HEK293 (cell line): ENCODE data around the gene FERMT3.

ENCODE experiments used
- CTCF ChIA-PET: fragments of 350-600 bp; formaldehyde crosslinking; extraction: SDS; loops from one replicate; lab custom pipeline; 2021; ENCODE audit warnings: antibody characterized with exemption; lab: Yijun Ruan, JAX
- POLR2A ChIA-PET: fragments of 300-600 bp; formaldehyde crosslinking; extraction: SDS; loops from one replicate; lab custom pipeline; 2020; ENCODE audit warnings: antibody characterized with exemption, inconsistent platforms; lab: Yijun Ruan, JAX
- H3K27ac ChIP-seq: fragments of 200-500 bp; sonication (Bioruptor generic); 2 replicates; pipeline ENCODE4 v1.5.1; 2014; ENCODE audit warnings: low read depth, low read length, control low read depth, inconsistent platforms; ENCODE audit errors: extremely low read depth
- H3K36me3 ChIP-seq, 2 experiments: fragments of 200-500 bp in 1 of 2; sonication (Bioruptor generic) in 1 of 2; 1 replicate in 1 of 2; 2 replicates in 1 of 2; pipeline ENCODE4 v1.5.1; 2014 to 2017; ENCODE audit warnings: inconsistent platforms in 2 of 2, low read length in 2 of 2; ENCODE audit not compliant: control insufficient read depth in 2 of 2, insufficient read depth in 1 of 2
- H3K4me1 ChIP-seq: fragments of 200-500 bp; sonication (Bioruptor generic); 2 replicates; pipeline ENCODE4 v1.5.1; 2014; ENCODE audit warnings: mild to moderate bottlenecking, low read length, inconsistent platforms; ENCODE audit not compliant: control insufficient read depth, insufficient read depth
- H3K4me3 ChIP-seq: 2 replicates; pipeline ENCODE4 v1.5.1; 2011; ENCODE audit warnings: low read depth, mild to moderate bottlenecking, control low read depth, low read length, moderate library complexity
- H3K9me3 ChIP-seq: fragments of 200-500 bp; sonication (Bioruptor generic); 2 replicates; pipeline ENCODE4 v1.5.1; 2014; ENCODE audit warnings: low read depth, low read length, inconsistent platforms; ENCODE audit not compliant: control insufficient read depth, insufficient read depth
- KLF8 ChIP-seq: fragments of 450-650 bp; formaldehyde crosslinking; IDR thresholded peaks from 2 replicates; pipeline ENCODE4 v1.5.1; 2016; ENCODE audit warnings: missing biosample characterization, missing genetic modification characterization
- PRDM1 ChIP-seq: fragments of 450-650 bp; formaldehyde crosslinking; IDR thresholded peaks from 2 replicates; pipeline ENCODE4; 2016; ENCODE audit warnings: missing biosample characterization, missing genetic modification characterization
- SETDB1 ChIP-seq: IDR thresholded peaks from one replicate; pipeline ENCODE4 v1.6.1; 2017; ENCODE audit warnings: mild to moderate bottlenecking, low read length, moderate library complexity, mixed read lengths; ENCODE audit not compliant: insufficient read length
- TRIM28 ChIP-seq: IDR thresholded peaks from 2 replicates; pipeline ENCODE4 v1.6.1; 2011; ENCODE audit warnings: low read length, control low read depth, borderline replicate concordance
- YY1 ChIP-seq: fragments of 450-650 bp; formaldehyde crosslinking; IDR thresholded peaks from 2 replicates; pipeline ENCODE4 v1.5.1; 2018; ENCODE audit warnings: missing biosample characterization, missing genetic modification characterization
- ZBTB26 ChIP-seq: fragments of 450-650 bp; formaldehyde crosslinking; optimal IDR thresholded peaks from 2 replicates; pipeline ENCODE3; 2016; ENCODE audit warnings: missing biosample characterization, mild to moderate bottlenecking, missing genetic modification characterization
- ZNF133 ChIP-seq: fragments of 450-650 bp; formaldehyde crosslinking; IDR thresholded peaks from 2 replicates; pipeline ENCODE4 v1.5.1; 2016; ENCODE audit warnings: missing biosample characterization, missing genetic modification characterization
- ZNF202 ChIP-seq: fragments of 450-650 bp; formaldehyde crosslinking; IDR thresholded peaks from 2 replicates; pipeline ENCODE4 v1.5.1; 2016; ENCODE audit warnings: missing biosample characterization, missing genetic modification characterization, borderline replicate concordance
- ZNF324 ChIP-seq: fragments of 450-650 bp; formaldehyde crosslinking; IDR thresholded peaks from 2 replicates; pipeline ENCODE4 v1.5.1; 2016; ENCODE audit warnings: missing biosample characterization, missing genetic modification characterization
- ZNF362 ChIP-seq: fragments of 450-650 bp; formaldehyde crosslinking; IDR thresholded peaks from 2 replicates; pipeline ENCODE4 v1.5.1; 2016; ENCODE audit warnings: missing biosample characterization, missing genetic modification characterization
- ZNF518A ChIP-seq: fragments of 450-650 bp; formaldehyde crosslinking; conservative IDR thresholded peaks from 2 replicates; pipeline ENCODE4 v1.5.1; 2016; ENCODE audit warnings: low read depth, missing biosample characterization, missing genetic modification characterization
- ZNF585B ChIP-seq: fragments of 450-650 bp; formaldehyde crosslinking; IDR thresholded peaks from 2 replicates; pipeline ENCODE4 v1.5.1; 2016; ENCODE audit warnings: missing biosample characterization, missing genetic modification characterization
- ZNF670 ChIP-seq: fragments of 450-650 bp; formaldehyde crosslinking; IDR thresholded peaks from 2 replicates; pipeline ENCODE4 v1.5.1; 2016; ENCODE audit warnings: missing biosample characterization, missing genetic modification characterization, low read depth
- ZNF792 ChIP-seq: fragments of 450-650 bp; formaldehyde crosslinking; IDR thresholded peaks from 2 replicates; pipeline ENCODE4 v1.5.1; 2016; ENCODE audit warnings: missing biosample characterization, missing genetic modification characterization
- TF ChIP-seq, protein P1 (sequence below): IDR thresholded peaks from 2 replicates; pipeline ENCODE4 v1.6.1; 2011; ENCODE audit warnings: mild to moderate bottlenecking, low read depth, low read length, borderline replicate concordance
- TF ChIP-seq, protein P2 (sequence below): fragments of 450-650 bp; IDR thresholded peaks from 2 replicates; pipeline ENCODE4 v1.5.1; 2018; ENCODE audit warnings: missing biosample characterization, mild to moderate bottlenecking, missing genetic modification characterization
- TF ChIP-seq, protein P3 (sequence below): fragments of 450-650 bp; formaldehyde crosslinking; IDR thresholded peaks from 2 replicates; pipeline ENCODE4 v1.5.1; 2016; ENCODE audit warnings: missing biosample characterization, missing genetic modification characterization

FERMT3 gene

DNA sequence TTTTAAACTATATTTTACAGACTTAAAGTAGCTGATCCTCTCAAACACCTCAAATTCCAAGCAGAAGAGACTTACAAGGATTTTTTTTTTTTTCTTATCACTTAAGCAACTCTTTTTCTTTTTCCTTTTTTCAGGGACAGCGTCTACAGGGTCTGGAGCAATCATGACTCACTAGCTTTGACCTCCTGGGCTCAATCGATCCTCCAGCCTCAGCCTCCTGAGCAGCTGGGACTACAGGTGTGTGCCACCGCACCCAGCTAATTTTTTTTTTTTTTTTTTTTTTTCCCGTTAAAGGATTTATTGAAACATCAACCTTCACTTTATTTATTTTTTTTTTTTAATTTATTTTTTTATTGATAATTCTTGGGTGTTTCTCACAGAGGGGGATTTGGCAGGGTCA lies 36.1 kb upstream of the FERMT3 start:
- Histone ChIP-seq H3K36me3 (no peaks in the 10 kb centered on the region), H3K4me1 (no peaks in the 10 kb centered on the region), H3K9me3 (no peaks in the 10 kb centered on the region), H3K4me3 (no peak overlapping the region), H3K27ac (no peak overlapping the region)
- ChIA-PET POLR2A (interaction anchor here (0.5 to 1.6 kb wide), 5 partner anchors 11 to 177 kb away, joined by 3 to 4 read pairs (median 4); partner anchors contain the start of gene STIP1), CTCF (interaction anchor here (1.2 to 1.3 kb wide), 2 partner anchors 23 to 25 kb away, joined by 3 to 6 read pairs; no protein-coding TSS in a partner anchor)
- peak; percentile 53; the same call in 1 of the 2 replicates for TF ChIP-seq ZNF362 (tag by site-specific recombination)
- TF ChIP-seq ZNF324 (tag by site-specific recombination): no peak

GRCh38 chr11:64173616-64174355 lies 32.7 kb upstream of the FERMT3 start:
- no peak overlapping the region for H3K27ac ChIP-seq
- no peaks in the 10 kb centered on the region for H3K4me1 ChIP-seq
- peaks cover 0 to 5% of the 10 kb centered on the region in 2 experiments; a peak in 1 of 3 replicates for H3K36me3 ChIP-seq
- ChIA-PET POLR2A (interaction anchor here (3.0 kb wide), 1 partner anchor 12 kb away, joined by 15 read pairs; the partner anchor contains the start of gene STIP1), CTCF (no interaction called here)
- 0 out of 2 replicates have a peak, but pooled peaks have one; percentile 17 for TF ChIP-seq KLF8
- TF ChIP-seq ZNF585B: no peak
- TF ChIP-seq SETDB1: peak; percentile 59
- peak; percentile 93; the same call in 1 of the 2 replicates for TF ChIP-seq TRIM28
- no peaks in the 10 kb centered on the region for H3K9me3 ChIP-seq
- H3K4me3 ChIP-seq: no peak overlapping the region

GRCh38 chr11:64176751-64177150 lies 29.8 kb upstream of the FERMT3 start:
- POLR2A ChIA-PET: interaction anchor here (0.7 to 3.0 kb wide), 2 partner anchors 9 to 180 kb away, joined by 7 to 15 read pairs; partner anchors contain the start of gene STIP1
- no peak for TF ChIP-seq ZNF670 (tag by site-specific recombination)
- no peak for TF ChIP-seq ZNF133 (tag by site-specific recombination)
- no peak for TF ChIP-seq ZBTB26 (tag by site-specific recombination)
- no peak for TF ChIP-seq ZNF518A (tag by site-specific recombination)
- TF ChIP-seq, protein P1, sequence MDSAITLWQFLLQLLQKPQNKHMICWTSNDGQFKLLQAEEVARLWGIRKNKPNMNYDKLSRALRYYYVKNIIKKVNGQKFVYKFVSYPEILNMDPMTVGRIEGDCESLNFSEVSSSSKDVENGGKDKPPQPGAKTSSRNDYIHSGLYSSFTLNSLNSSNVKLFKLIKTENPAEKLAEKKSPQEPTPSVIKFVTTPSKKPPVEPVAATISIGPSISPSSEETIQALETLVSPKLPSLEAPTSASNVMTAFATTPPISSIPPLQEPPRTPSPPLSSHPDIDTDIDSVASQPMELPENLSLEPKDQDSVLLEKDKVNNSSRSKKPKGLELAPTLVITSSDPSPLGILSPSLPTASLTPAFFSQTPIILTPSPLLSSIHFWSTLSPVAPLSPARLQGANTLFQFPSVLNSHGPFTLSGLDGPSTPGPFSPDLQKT: no peak
- no peak for TF ChIP-seq YY1 (tag by site-specific recombination)
- TF ChIP-seq ZNF202: no peak
- no peak for TF ChIP-seq ZNF792 (tag by site-specific recombination)
- no peak for TF ChIP-seq PRDM1 (tag by site-specific recombination)
- TF ChIP-seq, protein P2, sequence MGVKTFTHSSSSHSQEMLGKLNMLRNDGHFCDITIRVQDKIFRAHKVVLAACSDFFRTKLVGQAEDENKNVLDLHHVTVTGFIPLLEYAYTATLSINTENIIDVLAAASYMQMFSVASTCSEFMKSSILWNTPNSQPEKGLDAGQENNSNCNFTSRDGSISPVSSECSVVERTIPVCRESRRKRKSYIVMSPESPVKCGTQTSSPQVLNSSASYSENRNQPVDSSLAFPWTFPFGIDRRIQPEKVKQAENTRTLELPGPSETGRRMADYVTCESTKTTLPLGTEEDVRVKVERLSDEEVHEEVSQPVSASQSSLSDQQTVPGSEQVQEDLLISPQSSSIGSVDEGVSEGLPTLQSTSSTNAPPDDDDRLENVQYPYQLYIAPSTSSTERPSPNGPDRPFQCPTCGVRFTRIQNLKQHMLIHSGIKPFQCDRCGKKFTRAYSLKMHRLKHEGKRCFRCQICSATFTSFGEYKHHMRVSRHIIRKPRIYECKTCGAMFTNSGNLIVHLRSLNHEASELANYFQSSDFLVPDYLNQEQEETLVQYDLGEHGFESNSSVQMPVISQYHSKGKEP: no peak
- TF ChIP-seq, protein P3, sequence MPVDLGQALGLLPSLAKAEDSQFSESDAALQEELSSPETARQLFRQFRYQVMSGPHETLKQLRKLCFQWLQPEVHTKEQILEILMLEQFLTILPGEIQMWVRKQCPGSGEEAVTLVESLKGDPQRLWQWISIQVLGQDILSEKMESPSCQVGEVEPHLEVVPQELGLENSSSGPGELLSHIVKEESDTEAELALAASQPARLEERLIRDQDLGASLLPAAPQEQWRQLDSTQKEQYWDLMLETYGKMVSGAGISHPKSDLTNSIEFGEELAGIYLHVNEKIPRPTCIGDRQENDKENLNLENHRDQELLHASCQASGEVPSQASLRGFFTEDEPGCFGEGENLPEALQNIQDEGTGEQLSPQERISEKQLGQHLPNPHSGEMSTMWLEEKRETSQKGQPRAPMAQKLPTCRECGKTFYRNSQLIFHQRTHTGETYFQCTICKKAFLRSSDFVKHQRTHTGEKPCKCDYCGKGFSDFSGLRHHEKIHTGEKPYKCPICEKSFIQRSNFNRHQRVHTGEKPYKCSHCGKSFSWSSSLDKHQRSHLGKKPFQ (tag by site-specific recombination): no peak
- peaks cover 0 to 16% of the 10 kb centered on the region in 2 experiments; a peak in 1 of 3 replicates for H3K36me3 ChIP-seq
- no peaks in the 10 kb centered on the region for H3K4me1 ChIP-seq
- no peaks in the 10 kb centered on the region for H3K9me3 ChIP-seq
- no peak overlapping the region for H3K4me3 ChIP-seq
- CTCF ChIA-PET: interaction anchor here (0.6 to 0.7 kb wide), 2 partner anchors 10 to 51 kb away, joined by 3 to 6 read pairs; no protein-coding TSS in a partner anchor
- H3K27ac ChIP-seq: no peak overlapping the region
